Measurements from ENCODE around the gene SLC6A12.

DNA sequence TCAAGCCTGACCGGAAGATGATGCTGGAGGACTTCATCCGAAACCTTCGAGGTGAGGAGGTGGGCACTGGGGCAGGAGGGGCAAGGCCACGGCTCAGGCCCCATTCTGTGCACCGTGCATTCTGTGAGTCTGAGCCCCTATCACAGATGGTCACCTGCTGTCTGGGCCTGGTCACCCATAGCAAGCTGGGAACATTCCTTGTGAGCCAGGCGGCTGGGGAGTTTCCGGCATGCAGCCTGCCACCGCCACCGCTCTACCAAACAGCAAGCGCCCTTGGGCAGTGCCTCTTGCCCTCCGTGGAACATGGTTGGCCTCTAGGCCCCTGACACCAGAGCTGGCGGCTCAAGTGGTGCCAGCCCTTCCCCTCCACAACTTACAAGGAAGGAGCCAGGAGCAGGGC, 56.3 kb downstream of the SLC6A12 start:
- TF ChIP-seq, protein P1, sequence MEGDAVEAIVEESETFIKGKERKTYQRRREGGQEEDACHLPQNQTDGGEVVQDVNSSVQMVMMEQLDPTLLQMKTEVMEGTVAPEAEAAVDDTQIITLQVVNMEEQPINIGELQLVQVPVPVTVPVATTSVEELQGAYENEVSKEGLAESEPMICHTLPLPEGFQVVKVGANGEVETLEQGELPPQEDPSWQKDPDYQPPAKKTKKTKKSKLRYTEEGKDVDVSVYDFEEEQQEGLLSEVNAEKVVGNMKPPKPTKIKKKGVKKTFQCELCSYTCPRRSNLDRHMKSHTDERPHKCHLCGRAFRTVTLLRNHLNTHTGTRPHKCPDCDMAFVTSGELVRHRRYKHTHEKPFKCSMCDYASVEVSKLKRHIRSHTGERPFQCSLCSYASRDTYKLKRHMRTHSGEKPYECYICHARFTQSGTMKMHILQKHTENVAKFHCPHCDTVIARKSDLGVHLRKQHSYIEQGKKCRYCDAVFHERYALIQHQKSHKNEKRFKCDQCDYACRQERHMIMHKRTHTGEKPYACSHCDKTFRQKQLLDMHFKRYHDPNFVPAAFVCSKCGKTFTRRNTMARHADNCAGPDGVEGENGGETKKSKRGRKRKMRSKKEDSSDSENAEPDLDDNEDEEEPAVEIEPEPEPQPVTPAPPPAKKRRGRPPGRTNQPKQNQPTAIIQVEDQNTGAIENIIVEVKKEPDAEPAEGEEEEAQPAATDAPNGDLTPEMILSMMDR (IDR thresholded peaks at IDR 0.05): no peak
- TF ChIP-seq POLR2A (IDR thresholded peaks at IDR 0.05): no peak

Measured in Peyer's patch (tissue), 4 donors.